MCF 10A (cell line): ENCODE data around the gene TCEAL1. TPM values are rescaled to one million over a fixed set of nuclear protein-coding genes. Genes with fewer than 3 reads are reported as not detected.

ENCODE experiments used
- BruUV-seq: library from RNA; stranded (reverse); fragments of 400-500 nt; replicated peaks from 2 replicates; lab custom pipeline; 2021; lab: Mats Ljungman, UMichigan
- CTCF ChIA-PET: fragments of 300-600 bp; sonication (Branson Sonifier 250); formaldehyde crosslinking; extraction: SDS; loops from one replicate; lab custom pipeline; 2021; ENCODE audit warnings: antibody characterized with exemption, inconsistent platforms; lab: Yijun Ruan, JAX
- POLR2A ChIA-PET: fragments of 300-600, 350-650 bp; sonication (Branson Sonifier 250); formaldehyde crosslinking; extraction: SDS; loops from one replicate; lab custom pipeline; 2020; ENCODE audit warnings: antibody characterized with exemption, inconsistent platforms; lab: Yijun Ruan, JAX
- DNase-seq: peaks from one replicate; pipeline ENCODE4 v3.0.0-alpha.2; 2018; ENCODE audit not compliant: unreplicated experiment
- H3K27ac Mint-ChIP-seq: one replicate; pipeline ENCODE4 v1.8.0; 2022; ENCODE audit warnings: mild to moderate bottlenecking, low read depth, mixed read lengths; ENCODE audit not compliant: unreplicated experiment
- H3K27me3 Mint-ChIP-seq: one replicate; pipeline ENCODE4 v1.8.0; 2022; ENCODE audit warnings: mixed read lengths; ENCODE audit not compliant: insufficient read depth, unreplicated experiment
- H3K36me3 Mint-ChIP-seq: one replicate; pipeline ENCODE4 v1.8.0; 2022; ENCODE audit warnings: mild to moderate bottlenecking, moderate library complexity, mixed read lengths; ENCODE audit not compliant: insufficient read depth, unreplicated experiment
- H3K4me1 Mint-ChIP-seq: one replicate; pipeline ENCODE4 v1.8.0; 2022; ENCODE audit warnings: mixed read lengths; ENCODE audit not compliant: insufficient read depth, unreplicated experiment
- H3K4me3 Mint-ChIP-seq: one replicate; pipeline ENCODE4 v1.8.0; 2022; ENCODE audit warnings: mild to moderate bottlenecking, moderate library complexity, mixed read lengths; ENCODE audit not compliant: unreplicated experiment
- H3K9me3 Mint-ChIP-seq: one replicate; pipeline ENCODE4 v1.8.0; 2022; ENCODE audit warnings: mixed read lengths; ENCODE audit not compliant: unreplicated experiment
- intact Hi-C: fragments of 100-400 bp; cut with micrococcal nuclease; formaldehyde crosslinking; loops from 2 replicates; pipeline ENCODE4 v1.14.1; 2022
- total RNA-seq: library from RNA; stranded (reverse); gene quantifications from 2 replicates; pipeline ENCODE4 v1.2.3, GENCODE V29; 2022
- TF ChIP-seq, protein P1 (sequence below): fragments of 200-600 bp; IDR thresholded peaks from one replicate; pipeline ENCODE4 v1.8.0; 2022; ENCODE audit warnings: antibody characterized with exemption, mild to moderate bottlenecking; ENCODE audit not compliant: unreplicated experiment

TCEAL1 gene
- total RNA-seq, 1 experiment from 2014 or later = 5.7 TPM

GRCh38 chrX:103663981-103664762, 35.4 kb downstream of the TCEAL1 start:
- H3K36me3 Mint-ChIP-seq = no peaks in the 10 kb centered on the region
- BruUV-seq = no TSS peak
- ChIA-PET POLR2A (no interaction called here), CTCF (interaction anchor here (0.6 kb wide), 1 partner anchor 176 kb away, joined by 6 read pairs; no protein-coding TSS in a partner anchor)
- H3K4me1 Mint-ChIP-seq = no peaks in the 10 kb centered on the region
- intact Hi-C loops = no loop called here
- H3K27ac Mint-ChIP-seq = no peak overlapping the region
- DNase-seq = no peak
- H3K9me3 Mint-ChIP-seq = peaks cover 12% of the 10 kb centered on the region
- TF ChIP-seq, protein P1, sequence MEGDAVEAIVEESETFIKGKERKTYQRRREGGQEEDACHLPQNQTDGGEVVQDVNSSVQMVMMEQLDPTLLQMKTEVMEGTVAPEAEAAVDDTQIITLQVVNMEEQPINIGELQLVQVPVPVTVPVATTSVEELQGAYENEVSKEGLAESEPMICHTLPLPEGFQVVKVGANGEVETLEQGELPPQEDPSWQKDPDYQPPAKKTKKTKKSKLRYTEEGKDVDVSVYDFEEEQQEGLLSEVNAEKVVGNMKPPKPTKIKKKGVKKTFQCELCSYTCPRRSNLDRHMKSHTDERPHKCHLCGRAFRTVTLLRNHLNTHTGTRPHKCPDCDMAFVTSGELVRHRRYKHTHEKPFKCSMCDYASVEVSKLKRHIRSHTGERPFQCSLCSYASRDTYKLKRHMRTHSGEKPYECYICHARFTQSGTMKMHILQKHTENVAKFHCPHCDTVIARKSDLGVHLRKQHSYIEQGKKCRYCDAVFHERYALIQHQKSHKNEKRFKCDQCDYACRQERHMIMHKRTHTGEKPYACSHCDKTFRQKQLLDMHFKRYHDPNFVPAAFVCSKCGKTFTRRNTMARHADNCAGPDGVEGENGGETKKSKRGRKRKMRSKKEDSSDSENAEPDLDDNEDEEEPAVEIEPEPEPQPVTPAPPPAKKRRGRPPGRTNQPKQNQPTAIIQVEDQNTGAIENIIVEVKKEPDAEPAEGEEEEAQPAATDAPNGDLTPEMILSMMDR = no peak
- H3K4me3 Mint-ChIP-seq = no peak overlapping the region
- H3K27me3 Mint-ChIP-seq = peaks cover 68% of the 10 kb centered on the region

- Mint-ChIP-seq H3K4me3 (no peak overlapping the region), H3K36me3 (no peaks in the 10 kb centered on the region), H3K9me3 (no peaks in the 10 kb centered on the region), H3K27ac (no peak overlapping the region), H3K27me3 (peaks cover 62% of the 10 kb centered on the region), H3K4me1 (no peaks in the 10 kb centered on the region)
- intact Hi-C loops = no loop called here
- POLR2A ChIA-PET = interaction anchor here (0.6 to 1.2 kb wide), 3 partner anchors 8 to 398 kb away, joined by 3 to 4 read pairs (median 3); no protein-coding TSS in a partner anchor
- no TSS peak for BruUV-seq
- DNase-seq = no peak
- TF ChIP-seq, protein P1 = no peak
- CTCF ChIA-PET = interaction anchor here (0.6 to 1.2 kb wide), 5 partner anchors 19 to 178 kb away, joined by 3 to 6 read pairs (median 4); partner anchors contain the start of gene MORF4L2
These were observed 37.7 kb downstream of the TCEAL1 start for GRCh38 chrX:103666202-103667107.

- TF ChIP-seq, protein P1 = no peak
- intact Hi-C loops = no loop called here
- peaks cover 9% of the 10 kb centered on the region for H3K36me3 Mint-ChIP-seq
- no TSS peak for BruUV-seq
- ChIA-PET POLR2A (no interaction called here), CTCF (interaction anchor here (0.5 kb wide), 1 partner anchor 103 kb away, joined by 3 read pairs; no protein-coding TSS in a partner anchor)
- no peaks in the 10 kb centered on the region for H3K9me3 Mint-ChIP-seq
- H3K4me1 Mint-ChIP-seq = no peaks in the 10 kb centered on the region
- H3K4me3 Mint-ChIP-seq = no peak overlapping the region
- no peak for DNase-seq
- no peak overlapping the region for H3K27ac Mint-ChIP-seq
- peaks cover 76% of the 10 kb centered on the region for H3K27me3 Mint-ChIP-seq
These were observed 41.0 kb downstream of the TCEAL1 start for GRCh38 chrX:103669745-103670144.
